Stomach (tissue), 4 donors: ENCODE measurements around the gene TAC3.

Experiments
- EP300 ChIP-seq: sonication (generic); formaldehyde crosslinking; IDR thresholded peaks from one replicate; pipeline ENCODE4 v1.6.1; 2017; ENCODE audit warnings: antibody characterized with exemption
- POLR2A ChIP-seq, 4 donors: fragments of 450-650 bp; IDR thresholded peaks; one replicate each; pipeline ENCODE4 v1.6.1; 2016; ENCODE audit warnings: antibody characterized with exemption in 4 of 4, control low read depth in 2 of 4, mild to moderate bottlenecking in 1 of 4, moderate library complexity in 1 of 4
- POLR2AphosphoS5 ChIP-seq, 3 donors: sonication (generic); formaldehyde crosslinking; IDR thresholded peaks; one replicate each; pipeline ENCODE4 v1.6.1; 2016; ENCODE audit warnings: antibody characterized with exemption in 3 of 3
- TF ChIP-seq, protein P1 (sequence below), 7 experiments: fragments of 450-650 bp in 4 of 7; fragments of 200-600 bp in 3 of 7; sonication (generic) in 3 of 7; IDR thresholded peaks; one replicate each; pipeline ENCODE4 v1.5.1; 2016 to 2019; ENCODE audit warnings: antibody characterized with exemption in 7 of 7, control low read depth in 2 of 7, mild to moderate bottlenecking in 1 of 7

DNA sequence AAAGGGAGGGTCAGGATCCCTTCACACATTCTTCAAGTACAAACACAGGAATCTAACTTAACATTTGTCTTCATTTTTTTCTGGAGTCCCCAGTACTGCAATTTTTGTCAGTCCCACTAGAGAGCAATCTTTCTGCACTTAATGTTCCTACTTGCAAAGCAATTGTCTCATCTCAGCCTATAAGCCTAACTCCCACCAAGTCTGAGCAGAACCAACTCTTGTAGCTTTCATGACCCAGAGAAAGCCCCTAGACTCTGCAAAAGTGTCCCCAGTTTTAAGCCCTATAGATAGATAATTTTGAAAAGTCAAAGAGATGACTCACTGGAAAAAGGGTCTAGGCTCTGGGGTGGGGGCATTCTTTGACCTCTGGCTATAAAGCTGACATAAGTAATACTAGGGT is 8.2 kb downstream of the TAC3 start:
- TF ChIP-seq, protein P1, sequence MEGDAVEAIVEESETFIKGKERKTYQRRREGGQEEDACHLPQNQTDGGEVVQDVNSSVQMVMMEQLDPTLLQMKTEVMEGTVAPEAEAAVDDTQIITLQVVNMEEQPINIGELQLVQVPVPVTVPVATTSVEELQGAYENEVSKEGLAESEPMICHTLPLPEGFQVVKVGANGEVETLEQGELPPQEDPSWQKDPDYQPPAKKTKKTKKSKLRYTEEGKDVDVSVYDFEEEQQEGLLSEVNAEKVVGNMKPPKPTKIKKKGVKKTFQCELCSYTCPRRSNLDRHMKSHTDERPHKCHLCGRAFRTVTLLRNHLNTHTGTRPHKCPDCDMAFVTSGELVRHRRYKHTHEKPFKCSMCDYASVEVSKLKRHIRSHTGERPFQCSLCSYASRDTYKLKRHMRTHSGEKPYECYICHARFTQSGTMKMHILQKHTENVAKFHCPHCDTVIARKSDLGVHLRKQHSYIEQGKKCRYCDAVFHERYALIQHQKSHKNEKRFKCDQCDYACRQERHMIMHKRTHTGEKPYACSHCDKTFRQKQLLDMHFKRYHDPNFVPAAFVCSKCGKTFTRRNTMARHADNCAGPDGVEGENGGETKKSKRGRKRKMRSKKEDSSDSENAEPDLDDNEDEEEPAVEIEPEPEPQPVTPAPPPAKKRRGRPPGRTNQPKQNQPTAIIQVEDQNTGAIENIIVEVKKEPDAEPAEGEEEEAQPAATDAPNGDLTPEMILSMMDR (IDR thresholded peaks at IDR 0.05): peak in 5 of 7 experiments; percentile 38 to 57 (median 47)
- TF ChIP-seq POLR2A (IDR thresholded peaks at IDR 0.05) (no peak), EP300 (no peak), POLR2AphosphoS5 (IDR thresholded peaks at IDR 0.05) (no peak)
